Measurements from ENCODE around the gene HOXA5. TPM values are rescaled to one million over a fixed set of nuclear protein-coding genes. Genes with fewer than 3 reads are reported as not detected.

The HOXA5 gene
- total and polyA plus RNA-seq, 10 of the 15 experiments (the other 5 are each of a cell fraction or from before 2014, with no cell fraction given) = 0.05 to 0.13 TPM; not detected in 8

GRCh38 chr7:27128034-27128433 lies 15.4 kb downstream of the HOXA5 start:
- H2AFZ ChIP-seq (ENCODE audit: control insufficient read depth, low read depth, low read length) = no peak overlapping the region
- no peaks in the 10 kb centered on the region for H3K4me1 ChIP-seq (ENCODE audit: control insufficient read depth, insufficient read depth, low read length)
- in situ Hi-C loops (cut with MboI) = no loop called here
- ChIA-PET RAD21 (ENCODE audit: unreplicated experiment) (no interaction called here), CTCF (interaction anchor here (0.9 kb wide), 1 partner anchor 22 kb away, joined by 4 read pairs; no protein-coding TSS in a partner anchor), SMC1A (ENCODE audit: uncharacterized antibody, unreplicated experiment) (interaction anchor here (1.0 to 1.2 kb wide), 2 partner anchors 23 to 101 kb away, joined by 3 read pairs; no protein-coding TSS in a partner anchor), POLR2A (no interaction called here)
- no peak overlapping the region for H3K9ac ChIP-seq (ENCODE audit: control insufficient read depth, insufficient read depth, low read length)
- H3K27me3 ChIP-seq (replicated peaks in 1 of 2; ENCODE audit: control insufficient read depth in 2 of 2, insufficient read depth in 2 of 2, low read length in 1 of 2) = peaks cover 0 to 2% of the 10 kb centered on the region in 2 experiments; a peak in 2 of 4 replicates
- H3K9me3 ChIP-seq (replicated peaks; ENCODE audit: control insufficient read depth, insufficient read depth, low read length) = no peaks in the 10 kb centered on the region; the same call in 2 of the 3 replicates
- no peak overlapping the region for H3K27ac ChIP-seq (ENCODE audit: control insufficient read depth, insufficient read depth)
- ATAC-seq (no peak), FAIRE-seq (no peak), DNase-seq (ENCODE audit: low read depth, low spot score) (no peak)
- no peak for TF ChIP-seq SMAD1 (IDR thresholded peaks at IDR 0.05; ENCODE audit: low read depth, partially characterized antibody)
- no peak for TF ChIP-seq CTCF (IDR thresholded peaks at IDR 0.05 in 2 of 3, conservative IDR thresholded peaks at IDR 0.05 in 1 of 3; ENCODE audit: control insufficient read depth in 2 of 3, extremely low read depth in 1 of 3, insufficient read depth in 1 of 3, low read depth in 3 of 3, low read length in 3 of 3)
- TF ChIP-seq CBFB (IDR thresholded peaks at IDR 0.05; ENCODE audit: low read depth) = no peak
- TF ChIP-seq ZBTB40 (IDR thresholded peaks at IDR 0.05; ENCODE audit: borderline replicate concordance) = no peak
- TF ChIP-seq MAX (IDR thresholded peaks at IDR 0.05; ENCODE audit: low read depth, low read length) = no peak
- no peak for TF ChIP-seq FOS (IDR thresholded peaks at IDR 0.05; ENCODE audit: borderline replicate concordance, extremely low read depth, insufficient read length)
- TF ChIP-seq RFX5 (IDR thresholded peaks at IDR 0.05; ENCODE audit: low read depth, low read length) = no peak
- no peak for TF ChIP-seq TCF3 (IDR thresholded peaks at IDR 0.05; ENCODE audit: borderline replicate concordance, insufficient read depth, low read depth, low read length)
- TF ChIP-seq IRF4 (IDR thresholded peaks at IDR 0.05; ENCODE audit: low read depth, low read length) = no peak
- TF ChIP-seq EED (IDR thresholded peaks at IDR 0.05; ENCODE audit: low read depth) = no peak
- no peak for TF ChIP-seq MLLT1 (IDR thresholded peaks at IDR 0.05)
- TF ChIP-seq BMI1 (IDR thresholded peaks at IDR 0.05; ENCODE audit: borderline replicate concordance) = no peak
- no peak for TF ChIP-seq SREBF1 (IDR thresholded peaks at IDR 0.05; ENCODE audit: low read length)
- no peaks in the 10 kb centered on the region for H3K79me2 ChIP-seq (ENCODE audit: control insufficient read depth, insufficient read depth, low read length)
- WGBS (ENCODE audit: insufficient coverage, insufficient replicate concordance, low lambda C conversion rate, missing lambda C conversion rate) = 50% methylated on average over 2 of the region's 2 CpGs
- H3K36me3 ChIP-seq (ENCODE audit: control insufficient read depth in 2 of 2, insufficient read depth in 2 of 2, low read length in 1 of 2) = no peaks in the 10 kb centered on the region
- BruUV-seq (replicated peaks) = no TSS peak
- H3K4me3 ChIP-seq = no peak overlapping the region
- H3K4me2 ChIP-seq (ENCODE audit: control insufficient read depth, insufficient read depth) = no peak overlapping the region
- intact Hi-C loops (cut with micrococcal nuclease; ENCODE audit: unreplicated experiment) = no loop called here
- H4K20me1 ChIP-seq (ENCODE audit: control insufficient read depth, insufficient read depth) = no peaks in the 10 kb centered on the region
